IMR-90 (cell line): ENCODE data around the gene PCSK2. TPM values are rescaled to one million over a fixed set of nuclear protein-coding genes. Genes with fewer than 3 reads are reported as not detected.

Experiments
- ATAC-seq: fragments of 200-7000 bp; cut with Tn5 transposase; 2 replicates; pipeline ENCODE4 v1.9.1; 2020; ENCODE audit warnings: low read depth, mild to moderate bottlenecking, moderate library complexity
- BruUV-seq: library from RNA; stranded (reverse); fragments of 400-500 nt; replicated peaks from 2 replicates; lab custom pipeline; 2021; lab: Mats Ljungman, UMichigan
- CTCF ChIA-PET: fragments of 300-600 bp; formaldehyde crosslinking; extraction: SDS; loops from one replicate; lab custom pipeline; 2021; ENCODE audit warnings: antibody characterized with exemption; lab: Yijun Ruan, JAX
- POLR2A ChIA-PET: fragments of 300-600 bp; sonication (Branson Sonifier 250); formaldehyde crosslinking; loops from one replicate; lab custom pipeline; 2022; ENCODE audit warnings: antibody characterized with exemption; ENCODE audit not compliant: unreplicated experiment; lab: Charles Lee
- DNase-seq: peaks from one replicate; pipeline ENCODE4 v3.0.0; 2013
- H2AFZ ChIP-seq: replicated peaks from 2 replicates; pipeline ENCODE3; 2013; ENCODE audit warnings: low read length, mild to moderate bottlenecking; ENCODE audit not compliant: poor library complexity
- H2AK5ac ChIP-seq: 2 replicates; pipeline ENCODE4 v1.6.1; 2013; ENCODE audit warnings: low read depth, low read length, inconsistent platforms
- H2AK9ac ChIP-seq: replicated peaks from 2 replicates; pipeline ENCODE3; 2013; ENCODE audit warnings: mild to moderate bottlenecking, low read depth, low read length, moderate library complexity; ENCODE audit not compliant: poor library complexity
- H2BK120ac ChIP-seq: 2 replicates; pipeline ENCODE4 v1.6.1; 2013; ENCODE audit warnings: low read depth, low read length, inconsistent platforms
- H2BK15ac ChIP-seq: 3 replicates; pipeline ENCODE4 v1.6.1; 2013; ENCODE audit warnings: low read depth, low read length, inconsistent platforms
- H2BK20ac ChIP-seq: 2 replicates; pipeline ENCODE4 v1.6.1; 2013; ENCODE audit warnings: low read depth, mild to moderate bottlenecking, inconsistent platforms, low read length, moderate library complexity
- H2BK5ac ChIP-seq: 2 replicates; pipeline ENCODE4 v1.6.1; 2013; ENCODE audit warnings: mild to moderate bottlenecking, low read depth, low read length, inconsistent platforms; ENCODE audit not compliant: poor library complexity, severe bottlenecking
- H3K14ac ChIP-seq: replicated peaks from 2 replicates; pipeline ENCODE4 v1.6.1; 2013; ENCODE audit warnings: low read depth, low read length, inconsistent platforms
- H3K18ac ChIP-seq: 2 replicates; pipeline ENCODE4 v1.6.1; 2013; ENCODE audit warnings: low read depth, low read length, control low read depth
- H3K23ac ChIP-seq: 2 replicates; pipeline ENCODE4 v1.6.1; 2013; ENCODE audit warnings: low read depth, low read length, inconsistent platforms
- H3K27ac ChIP-seq: 2 replicates; pipeline ENCODE4 v1.5.1; 2013; ENCODE audit warnings: mild to moderate bottlenecking, control low read depth, low read length; ENCODE audit not compliant: insufficient read depth
- H3K27me3 ChIP-seq: 2 replicates; pipeline ENCODE4 v1.6.1; 2013; ENCODE audit warnings: low read length; ENCODE audit not compliant: control insufficient read depth, insufficient read depth
- H3K36me3 ChIP-seq: 2 replicates; pipeline ENCODE4 v1.6.1; 2013; ENCODE audit warnings: low read length, mixed read lengths; ENCODE audit not compliant: control insufficient read depth, insufficient read depth
- H3K4ac ChIP-seq: 2 replicates; pipeline ENCODE4 v1.6.1; 2013; ENCODE audit warnings: low read depth, low read length, inconsistent platforms
- H3K4me1 ChIP-seq: 2 replicates; pipeline ENCODE4 v1.6.1; 2013; ENCODE audit warnings: low read length, mixed read lengths; ENCODE audit not compliant: control insufficient read depth, insufficient read depth
- H3K4me2 ChIP-seq: 2 replicates; pipeline ENCODE4 v1.6.1; 2013; ENCODE audit warnings: low read depth, mild to moderate bottlenecking, control low read depth, low read length, moderate library complexity
- H3K4me3 ChIP-seq: 2 replicates; pipeline ENCODE4 v1.5.1; 2013; ENCODE audit warnings: low read depth, mild to moderate bottlenecking, control low read depth, low read length, moderate library complexity; ENCODE audit not compliant: insufficient read depth
- H3K56ac ChIP-seq: 2 replicates; pipeline ENCODE4 v1.6.1; 2013; ENCODE audit warnings: low read length, inconsistent platforms; ENCODE audit not compliant: insufficient read depth; ENCODE audit errors: extremely low read depth
- H3K79me1 ChIP-seq, 2 experiments: 2 replicates each; pipeline ENCODE4 v1.6.1; 2013; ENCODE audit warnings: low read length in 2 of 2, inconsistent platforms in 1 of 2, low read depth in 1 of 2
- H3K9ac ChIP-seq: 2 replicates; pipeline ENCODE4 v1.6.1; 2013; ENCODE audit warnings: low read depth, low read length, control low read depth
- H3K9me1 ChIP-seq: 2 replicates; pipeline ENCODE4 v1.6.1; 2013; ENCODE audit warnings: low read length, inconsistent platforms; ENCODE audit not compliant: insufficient read depth
- H3K9me3 ChIP-seq: 2 replicates; pipeline ENCODE4 v1.6.1; 2013; ENCODE audit warnings: low read length; ENCODE audit not compliant: control insufficient read depth, insufficient read depth
- H4K20me1 ChIP-seq: 2 replicates; pipeline ENCODE4 v1.6.1; 2013; ENCODE audit warnings: low read length, inconsistent platforms; ENCODE audit not compliant: insufficient read depth
- H4K5ac ChIP-seq: 2 replicates; pipeline ENCODE4 v1.6.1; 2013; ENCODE audit warnings: mild to moderate bottlenecking, low read depth, low read length, control low read depth
- H4K8ac ChIP-seq, 2 experiments: 2 replicates each; pipeline ENCODE4 v1.6.1; 2013; ENCODE audit warnings: low read depth in 2 of 2, low read length in 2 of 2, control low read depth in 1 of 2, inconsistent platforms in 1 of 2
- H4K91ac ChIP-seq: 2 replicates; pipeline ENCODE4 v1.6.1; 2013; ENCODE audit warnings: low read depth, low read length, inconsistent platforms; ENCODE audit not compliant: insufficient read depth
- BHLHE40 ChIP-seq: fragments of 150-350 bp; IDR thresholded peaks from 2 replicates; pipeline ENCODE4 v1.6.1; 2016; ENCODE audit warnings: mild to moderate bottlenecking, low read depth, low read length
- CEBPB ChIP-seq: IDR thresholded peaks from 2 replicates; pipeline ENCODE4 v1.6.1; 2012; ENCODE audit warnings: low read depth, low read length, improper control_type of control experiment
- CHD1 ChIP-seq: IDR thresholded peaks from 2 replicates; pipeline ENCODE4 v1.6.1; 2012; ENCODE audit warnings: low read depth, low read length, improper control_type of control experiment
- CTCF ChIP-seq: conservative IDR thresholded peaks from 2 replicates; pipeline ENCODE4 v1.5.1; 2012; ENCODE audit warnings: mild to moderate bottlenecking, low read depth, low read length, improper control_type of control experiment
- ELK1 ChIP-seq: fragments of 150-350 bp; IDR thresholded peaks from 2 replicates; pipeline ENCODE4 v1.6.1; 2016; ENCODE audit warnings: low read depth, mild to moderate bottlenecking, low read length, moderate library complexity, borderline replicate concordance
- FOS ChIP-seq: fragments of 150-350 bp; IDR thresholded peaks from 2 replicates; pipeline ENCODE4 v1.6.1; 2016; ENCODE audit warnings: low read depth, low read length
- MAFK ChIP-seq: IDR thresholded peaks from 2 replicates; pipeline ENCODE4 v1.6.1; 2012; ENCODE audit warnings: low read depth, low read length, improper control_type of control experiment
- MAZ ChIP-seq: IDR thresholded peaks from 2 replicates; pipeline ENCODE4 v1.6.1; 2012; ENCODE audit warnings: low read depth, mild to moderate bottlenecking, low read length, improper control_type of control experiment, moderate library complexity, borderline replicate concordance
- NFE2L2 ChIP-seq: fragments of 150-350 bp; IDR thresholded peaks from 2 replicates; pipeline ENCODE4 v1.6.1; 2016; ENCODE audit warnings: low read depth, mild to moderate bottlenecking, low read length
- POLR2A ChIP-seq: IDR thresholded peaks from 2 replicates; pipeline ENCODE4 v1.6.1; 2012; ENCODE audit warnings: mild to moderate bottlenecking, low read depth, low read length
- RCOR1 ChIP-seq: IDR thresholded peaks from 2 replicates; pipeline ENCODE4 v1.6.1; 2012; ENCODE audit warnings: mild to moderate bottlenecking, low read length, improper control_type of control experiment; ENCODE audit not compliant: insufficient replicate concordance
- SMC3 ChIP-seq: fragments of 150-350 bp; IDR thresholded peaks from 2 replicates; pipeline ENCODE4 v1.6.1; 2016; ENCODE audit warnings: low read depth, mild to moderate bottlenecking, antibody characterized with exemption, low read length, moderate library complexity
- USF2 ChIP-seq: fragments of 150-350 bp; IDR thresholded peaks from 2 replicates; pipeline ENCODE4 v1.6.1; 2017; ENCODE audit warnings: mild to moderate bottlenecking, antibody characterized with exemption, low read length, low read depth
- WGBS, 2 experiments: methylation state at CpG; one replicate each; pipeline versions ENCODE4 v1.1.5 to v1.1.7; 2013; ENCODE audit warnings: missing lambda C conversion rate in 2 of 2; ENCODE audit not compliant: insufficient read length in 1 of 2; ENCODE audit errors: extremely low coverage in 2 of 2; 5-methylcytosine and 5-hydroxymethylcytosine counted together
- dilution Hi-C: fragments of 300-500 bp; cut with HindIII; formaldehyde crosslinking; loops from one replicate; pipeline ENCODE4 v1.14.3; 2018; ENCODE audit warnings: low sequenced_read_pairs; ENCODE audit not compliant: unreplicated experiment
- in situ Hi-C: fragments of 300-500 bp; cut with MboI; formaldehyde crosslinking; loops from 3 replicates; pipeline ENCODE4 v1.14.3; 2019; ENCODE audit warnings: low sequenced_read_pairs, inconsistent platforms, mixed read lengths
- intact Hi-C: fragments of 100-400 bp; cut with micrococcal nuclease; formaldehyde crosslinking; loops from 2 replicates; pipeline ENCODE4 v1.10.0; 2022
- polyA plus RNA-seq, 3 experiments: library from polyadenylated mRNA; depleted of rRNA; stranded (reverse); fragments of >200 nt; gene quantifications; 2 replicates each; pipeline ENCODE4 v1.2.3, GENCODE V29; 2012; ENCODE audit warnings: low replicate concordance in 1 of 3
- total RNA-seq: library from RNA; depleted of rRNA; stranded (reverse); fragments of >200 nt; gene quantifications from 2 replicates; pipeline ENCODE4 v1.2.3, GENCODE V29; 2012

PCSK2 gene
- total and polyA plus RNA-seq, 2 of the 4 experiments (the other 2 are of a cell fraction), result not detected

GRCh38 chr20:17463711-17464110 lies 236.9 kb downstream of the PCSK2 start:
- Histone ChIP-seq H4K5ac (no peak overlapping the region), H3K9me3 (no peaks in the 10 kb centered on the region), H2AK5ac (no peak overlapping the region), H3K14ac (no peak overlapping the region), H3K27ac (no peak overlapping the region), H3K4me3 (no peak overlapping the region), H3K9ac (no peak overlapping the region), H3K4ac (no peak overlapping the region), H3K79me1 (no peaks in the 10 kb centered on the region), H4K91ac (no peak overlapping the region), H3K4me1 (no peaks in the 10 kb centered on the region), H3K18ac (no peak overlapping the region), H3K23ac (no peak overlapping the region), H3K4me2 (no peak overlapping the region), H2BK5ac (no peak overlapping the region), H3K9me1 (no peaks in the 10 kb centered on the region), H3K27me3 (peaks cover 3% of the 10 kb centered on the region; the same call in 1 of the 2 replicates), H2BK120ac (no peak overlapping the region), H4K20me1 (no peaks in the 10 kb centered on the region), H2BK20ac (no peak overlapping the region), H3K36me3 (no peaks in the 10 kb centered on the region), H3K56ac (no peak overlapping the region), H2BK15ac (no peak overlapping the region), H2AFZ (no peak overlapping the region), H4K8ac (no peak overlapping the region), H2AK9ac (no peak overlapping the region)
- no peak for TF ChIP-seq RCOR1
- TF ChIP-seq ELK1, result no peak
- no peak for TF ChIP-seq BHLHE40
- TF ChIP-seq POLR2A, result no peak
- no peak for TF ChIP-seq CTCF
- TF ChIP-seq SMC3, result no peak
- TF ChIP-seq NFE2L2, result no peak
- TF ChIP-seq FOS, result no peak
- no peak for TF ChIP-seq MAFK
- no peak for TF ChIP-seq USF2
- TF ChIP-seq MAZ, result no peak
- TF ChIP-seq CEBPB, result no peak
- no peak for TF ChIP-seq CHD1
- intact Hi-C loops, result no loop called here
- dilution Hi-C loops, result no loop called here
- DNase-seq (no peak), ATAC-seq (no peak)
- no CpG with 5 or more reads among the region's 1 CpG for WGBS, 2 experiments
- no TSS peak for BruUV-seq
- in situ Hi-C loops, result no loop called here
- ChIA-PET CTCF (no interaction called here), POLR2A (no interaction called here)
